Neuronal stem cell (in vitro differentiated cells): ENCODE results near the gene TOMM70.
A peak's percentile ranks its signal among the peaks of the same experiment; 100 is the strongest.

Experiments
- DNase-seq: peaks from one replicate; pipeline ENCODE4 v3.0.0-alpha.2; 2013; ENCODE audit warnings: low spot score
- H2AFZ ChIP-seq: one replicate; pipeline ENCODE4 v1.6.1; 2013; ENCODE audit warnings: mild to moderate bottlenecking, low read length, inconsistent platforms
- H2AK5ac ChIP-seq: 2 replicates; pipeline ENCODE4 v1.6.1; 2013; ENCODE audit warnings: low read depth, mild to moderate bottlenecking, inconsistent platforms, low read length, moderate library complexity, mixed read lengths
- H2BK120ac ChIP-seq: 2 replicates; pipeline ENCODE4 v1.6.1; 2013; ENCODE audit warnings: low read depth, mild to moderate bottlenecking, inconsistent platforms, low read length, moderate library complexity, mixed read lengths
- H2BK12ac ChIP-seq: one replicate; pipeline ENCODE4 v1.6.1; 2013; ENCODE audit warnings: low read length, inconsistent platforms
- H2BK15ac ChIP-seq: 2 replicates; pipeline ENCODE4 v1.6.1; 2013; ENCODE audit warnings: mild to moderate bottlenecking, low read length, inconsistent platforms, mixed read lengths
- H2BK5ac ChIP-seq: one replicate; pipeline ENCODE4 v1.6.1; 2013; ENCODE audit warnings: inconsistent platforms, mild to moderate bottlenecking, low read length, moderate library complexity
- H3K14ac ChIP-seq: one replicate; pipeline ENCODE4 v1.6.1; 2013; ENCODE audit warnings: low read length, inconsistent platforms
- H3K18ac ChIP-seq: 2 replicates; pipeline ENCODE4 v1.6.1; 2013; ENCODE audit warnings: low read length, inconsistent platforms
- H3K23ac ChIP-seq: 2 replicates; pipeline ENCODE4 v1.6.1; 2013; ENCODE audit warnings: low read depth, mild to moderate bottlenecking, mixed read lengths, low read length, inconsistent platforms; ENCODE audit not compliant: poor library complexity
- H3K27ac ChIP-seq: replicated peaks from 3 replicates; pipeline ENCODE4 v1.5.1; 2013; ENCODE audit warnings: low read length, inconsistent platforms
- H3K27me3 ChIP-seq, 3 experiments: 2 replicates each; pipeline ENCODE4 v1.6.1; 2013; ENCODE audit warnings: low read length in 3 of 3, mild to moderate bottlenecking in 2 of 3, inconsistent platforms in 1 of 3, low read depth in 1 of 3, mixed read lengths in 1 of 3, moderate library complexity in 1 of 3; ENCODE audit not compliant: control insufficient read depth in 3 of 3, insufficient read depth in 3 of 3
- H3K36me3 ChIP-seq, 2 donors: replicated peaks in 1 of 2; 2 replicates each; pipeline ENCODE4 v1.6.1; 2013; ENCODE audit warnings: low read length in 2 of 2; ENCODE audit not compliant: control insufficient read depth in 2 of 2, insufficient read depth in 2 of 2
- H3K4ac ChIP-seq: 2 replicates; pipeline ENCODE4 v1.6.1; 2013; ENCODE audit warnings: inconsistent platforms, mild to moderate bottlenecking, low read length, moderate library complexity
- H3K4me1 ChIP-seq, 2 donors: 1 replicate in 1 of 2; 2 replicates in 1 of 2; pipeline ENCODE4 v1.6.1; 2013; ENCODE audit warnings: low read length in 2 of 2, low read depth in 1 of 2; ENCODE audit not compliant: control insufficient read depth in 2 of 2, insufficient read depth in 1 of 2
- H3K4me2 ChIP-seq: one replicate; pipeline ENCODE4 v1.6.1; 2013; ENCODE audit warnings: mild to moderate bottlenecking, low read length, inconsistent platforms; ENCODE audit not compliant: insufficient read depth, poor library complexity, severe bottlenecking
- H3K4me3 ChIP-seq, 2 donors: 2 replicates each; pipeline ENCODE4 v1.5.1; 2013; ENCODE audit warnings: low read length in 2 of 2, mild to moderate bottlenecking in 2 of 2, inconsistent platforms in 1 of 2, moderate library complexity in 1 of 2
- H3K79me1 ChIP-seq: one replicate; pipeline ENCODE4 v1.6.1; 2013; ENCODE audit warnings: low read depth, mild to moderate bottlenecking, inconsistent platforms, low read length, moderate library complexity
- H3K9ac ChIP-seq: one replicate; pipeline ENCODE4 v1.6.1; 2013; ENCODE audit warnings: mild to moderate bottlenecking, low read depth, low read length, inconsistent platforms; ENCODE audit not compliant: poor library complexity
- H3K9me3 ChIP-seq, 2 donors: replicated peaks in 1 of 2; 2 replicates each; pipeline versions ENCODE3 to v1.6.1; 2013; ENCODE audit warnings: low read length in 2 of 2, mild to moderate bottlenecking in 2 of 2, inconsistent platforms in 1 of 2, low read depth in 1 of 2, mixed read lengths in 1 of 2, moderate library complexity in 1 of 2; ENCODE audit not compliant: control insufficient read depth in 2 of 2, insufficient read depth in 1 of 2
- H4K8ac ChIP-seq: one replicate; pipeline ENCODE4 v1.6.1; 2013; ENCODE audit warnings: low read depth, mild to moderate bottlenecking, inconsistent platforms, low read length, moderate library complexity
- H4K91ac ChIP-seq: one replicate; pipeline ENCODE4 v1.6.1; 2013; ENCODE audit warnings: low read length, low read depth, mild to moderate bottlenecking, inconsistent platforms; ENCODE audit not compliant: poor library complexity
- WGBS, 2 donors: extraction: QIAGEN DNeasy Blood & Tissue Kit; methylation state at CpG; one replicate each; pipeline ENCODE4 v1.1.7; 2013; ENCODE audit warnings: missing lambda C conversion rate in 2 of 2, mixed read lengths in 1 of 2; ENCODE audit not compliant: insufficient read length in 2 of 2, insufficient replicate concordance in 1 of 2; ENCODE audit errors: extremely low coverage in 2 of 2; 5-methylcytosine and 5-hydroxymethylcytosine counted together

The TOMM70 gene

GRCh38 chr3:100412912-100413590 is 12.2 kb upstream of the TOMM70 start:
- H2BK15ac ChIP-seq: no peak overlapping the region
- H3K23ac ChIP-seq: no peak overlapping the region
- no peaks in the 10 kb centered on the region for H3K27me3 ChIP-seq
- H3K18ac ChIP-seq: no peak overlapping the region
- no peak overlapping the region for H3K4ac ChIP-seq
- H2AFZ ChIP-seq: no peak overlapping the region
- DNase-seq: no peak
- no peak overlapping the region for H4K8ac ChIP-seq
- no peak overlapping the region for H3K4me3 ChIP-seq
- H2BK12ac ChIP-seq: no peak overlapping the region
- no peaks in the 10 kb centered on the region for H3K4me1 ChIP-seq
- H4K91ac ChIP-seq: no peak overlapping the region
- no CpG with 5 or more reads among the region's 4 CpGs for WGBS, 2 donors
- no peak overlapping the region for H3K27ac ChIP-seq
- no peak overlapping the region for H2BK120ac ChIP-seq
- no peak overlapping the region for H2AK5ac ChIP-seq
- H3K79me1 ChIP-seq: peaks cover 5% of the 10 kb centered on the region
- no peak overlapping the region for H3K9ac ChIP-seq
- peaks cover 0 to 24% of the 10 kb centered on the region in 2 donors for H3K9me3 ChIP-seq
- peaks cover 6 to 48% of the 10 kb centered on the region in 2 donors for H3K36me3 ChIP-seq
- H2BK5ac ChIP-seq: no peak overlapping the region
- no peak overlapping the region for H3K4me2 ChIP-seq
- no peak overlapping the region for H3K14ac ChIP-seq

- Histone ChIP-seq H2BK120ac (no peak overlapping the region), H2AK5ac (no peak overlapping the region), H2BK15ac (no peak overlapping the region), H2BK5ac (no peak overlapping the region), H3K23ac (no peak overlapping the region), H3K4me1 (no peaks in the 10 kb centered on the region), H3K4me2 (no peak overlapping the region), H3K36me3 (peaks cover 6 to 58% of the 10 kb centered on the region in 2 donors), H3K4ac (no peak overlapping the region), H4K91ac (no peak overlapping the region), H3K9me3 (peaks cover 0 to 38% of the 10 kb centered on the region in 2 donors), H3K14ac (no peak overlapping the region), H2BK12ac (no peak overlapping the region), H3K9ac (no peak overlapping the region), H3K27ac (no peak overlapping the region), H3K27me3 (no peaks in the 10 kb centered on the region), H3K18ac (no peak overlapping the region), H3K79me1 (peaks cover 5% of the 10 kb centered on the region), H2AFZ (no peak overlapping the region), H3K4me3 (no peak overlapping the region), H4K8ac (no peak overlapping the region)
- WGBS, 2 donors: no CpG with 5 or more reads among the region's 2 CpGs
- DNase-seq: no peak
These were observed 10.4 kb upstream of the TOMM70 start for GRCh38 chr3:100411091-100411982.

GRCh38 chr3:100407977-100408532 is 7.2 kb upstream of the TOMM70 start:
- Histone ChIP-seq H3K4me3 (no peak overlapping the region), H3K18ac (no peak overlapping the region), H3K9me3 (peaks cover 0 to 42% of the 10 kb centered on the region in 2 donors), H3K4me1 (peaks cover 0 to 2% of the 10 kb centered on the region in 2 donors), H4K8ac (no peak overlapping the region), H3K4ac (no peak overlapping the region), H2BK5ac (no peak overlapping the region), H3K79me1 (peaks cover 5% of the 10 kb centered on the region), H3K9ac (peak overlapping the region; percentile 14), H2BK12ac (no peak overlapping the region), H4K91ac (no peak overlapping the region), H3K4me2 (no peak overlapping the region), H3K27ac (no peak overlapping the region), H3K14ac (no peak overlapping the region), H3K27me3 (no peaks in the 10 kb centered on the region), H2AK5ac (no peak overlapping the region), H2BK15ac (no peak overlapping the region), H2BK120ac (no peak overlapping the region), H3K23ac (peak overlapping the region; percentile 49), H2AFZ (no peak overlapping the region), H3K36me3 (peaks cover 6 to 57% of the 10 kb centered on the region in 2 donors)
- no CpG with 5 or more reads among the region's 4 CpGs for WGBS, 2 donors
- DNase-seq: no peak

- H3K4me3 ChIP-seq: no peak overlapping the region
- no peak overlapping the region for H3K14ac ChIP-seq
- H2BK15ac ChIP-seq: no peak overlapping the region
- H3K23ac ChIP-seq: no peak overlapping the region
- no peak overlapping the region for H3K27ac ChIP-seq
- H2BK120ac ChIP-seq: no peak overlapping the region
- no peak overlapping the region for H4K8ac ChIP-seq
- no peak overlapping the region for H2AK5ac ChIP-seq
- H3K36me3 ChIP-seq: peaks cover 6 to 49% of the 10 kb centered on the region in 2 donors
- no peaks in the 10 kb centered on the region for H3K27me3 ChIP-seq
- H4K91ac ChIP-seq: no peak overlapping the region
- no peak overlapping the region for H2AFZ ChIP-seq
- no peak overlapping the region for H3K18ac ChIP-seq
- H3K9ac ChIP-seq: no peak overlapping the region
- H3K4me1 ChIP-seq: peaks cover 0 to 2% of the 10 kb centered on the region in 2 donors
- H3K79me1 ChIP-seq: peaks cover 5% of the 10 kb centered on the region
- H3K4ac ChIP-seq: no peak overlapping the region
- H3K4me2 ChIP-seq: no peak overlapping the region
- no peak overlapping the region for H2BK5ac ChIP-seq
- WGBS, 2 donors: no CpG with 5 or more reads among the region's 2 CpGs
- H2BK12ac ChIP-seq: no peak overlapping the region
- DNase-seq: no peak
- H3K9me3 ChIP-seq: peaks cover 0 to 42% of the 10 kb centered on the region in 2 donors
These were observed 6.3 kb upstream of the TOMM70 start for GRCh38 chr3:100407164-100407563.
